Anterior cingulate cortex (tissue), 58 donors: ENCODE data around the gene NOD2.

Source experiments
- DNase-seq, 58 donors: peaks; one replicate each; lab custom pipeline; 2025; lab: John Stamatoyannopoulos, UW

Gene NOD2

DNA sequence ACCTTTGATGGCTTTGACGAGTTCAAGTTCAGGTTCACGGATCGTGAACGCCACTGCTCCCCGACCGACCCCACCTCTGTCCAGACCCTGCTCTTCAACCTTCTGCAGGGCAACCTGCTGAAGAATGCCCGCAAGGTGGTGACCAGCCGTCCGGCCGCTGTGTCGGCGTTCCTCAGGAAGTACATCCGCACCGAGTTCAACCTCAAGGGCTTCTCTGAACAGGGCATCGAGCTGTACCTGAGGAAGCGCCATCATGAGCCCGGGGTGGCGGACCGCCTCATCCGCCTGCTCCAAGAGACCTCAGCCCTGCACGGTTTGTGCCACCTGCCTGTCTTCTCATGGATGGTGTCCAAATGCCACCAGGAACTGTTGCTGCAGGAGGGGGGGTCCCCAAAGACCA lies 17.6 kb downstream of the NOD2 start:
- DNase-seq: no peak

DNA sequence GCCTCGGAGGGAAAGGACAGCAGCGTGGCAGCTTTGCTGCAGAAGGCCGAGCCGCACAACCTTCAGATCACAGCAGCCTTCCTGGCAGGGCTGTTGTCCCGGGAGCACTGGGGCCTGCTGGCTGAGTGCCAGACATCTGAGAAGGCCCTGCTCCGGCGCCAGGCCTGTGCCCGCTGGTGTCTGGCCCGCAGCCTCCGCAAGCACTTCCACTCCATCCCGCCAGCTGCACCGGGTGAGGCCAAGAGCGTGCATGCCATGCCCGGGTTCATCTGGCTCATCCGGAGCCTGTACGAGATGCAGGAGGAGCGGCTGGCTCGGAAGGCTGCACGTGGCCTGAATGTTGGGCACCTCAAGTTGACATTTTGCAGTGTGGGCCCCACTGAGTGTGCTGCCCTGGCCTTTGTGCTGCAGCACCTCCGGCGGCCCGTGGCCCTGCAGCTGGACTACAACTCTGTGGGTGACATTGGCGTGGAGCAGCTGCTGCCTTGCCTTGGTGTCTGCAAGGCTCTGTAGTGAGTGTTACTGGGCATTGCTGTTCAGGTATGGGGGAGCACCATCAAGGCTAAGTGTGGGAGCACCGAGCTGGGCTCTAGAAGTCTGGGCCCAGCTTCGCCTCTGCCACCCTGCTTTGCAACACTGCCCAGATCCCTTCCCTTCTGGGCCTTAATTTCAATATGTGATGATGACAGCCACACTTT lies 18.6 kb downstream of the NOD2 start:
- DNase-seq: peak in 55 of 58 donors; percentile 10 to 89 (median 65)

DNA sequence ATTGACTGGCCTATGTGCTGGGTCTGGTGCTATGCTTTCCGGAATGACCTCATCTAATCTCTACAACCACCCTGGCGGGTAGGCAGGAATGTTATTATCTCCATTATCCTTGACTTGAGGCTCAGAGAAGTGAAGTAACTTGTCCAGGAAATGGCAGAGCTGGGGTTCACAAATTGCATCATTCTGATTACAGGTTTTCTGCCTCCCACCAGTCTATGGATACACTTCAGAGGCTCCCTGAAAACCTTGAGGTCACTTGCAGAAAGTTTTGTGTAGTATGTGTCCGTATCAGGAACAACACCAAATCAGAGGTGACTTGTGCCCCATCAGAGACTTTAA lies 19.1 kb downstream of the NOD2 start:
- DNase-seq: no peak

DNA sequence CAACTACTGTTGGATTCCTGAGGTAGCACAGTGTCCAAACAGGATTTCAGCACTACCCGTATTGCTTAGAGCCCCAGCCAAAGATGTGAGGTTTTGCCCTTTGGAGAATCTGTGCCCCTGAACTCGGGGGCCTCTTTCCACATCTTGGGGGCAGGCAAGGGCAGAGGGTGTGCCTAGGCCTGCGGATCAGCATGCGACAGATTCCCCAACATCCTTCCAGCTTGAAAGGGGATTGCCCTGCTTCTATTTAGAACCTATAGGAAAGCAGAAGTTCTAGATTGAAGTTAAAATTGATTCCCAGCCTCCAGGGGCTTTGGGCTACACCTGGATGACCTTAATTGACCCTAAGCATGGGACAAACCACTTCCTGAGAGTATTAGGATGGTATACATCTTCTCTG lies 19.6 kb downstream of the NOD2 start:
- no peak for DNase-seq

DNA sequence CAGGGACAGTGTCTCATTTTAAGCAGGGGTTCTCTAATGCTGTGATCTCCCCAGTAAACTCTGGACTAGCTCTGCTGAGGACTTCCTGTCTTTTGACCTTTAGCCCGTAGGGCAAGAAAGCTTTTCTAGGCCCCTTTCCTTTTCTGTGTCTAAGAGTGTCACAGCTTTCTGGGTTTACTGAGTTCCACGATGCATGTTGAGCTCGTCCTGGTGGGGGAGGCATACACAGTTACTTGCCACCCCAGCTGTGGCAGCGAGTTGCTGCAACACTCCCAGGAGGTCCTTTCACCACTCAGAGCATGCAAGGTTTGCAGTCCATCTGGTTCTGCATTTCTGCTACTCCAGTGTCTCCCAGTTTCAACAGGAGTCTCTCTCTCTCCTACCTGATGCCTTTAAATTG lies 23.7 kb downstream of the NOD2 start:
- DNase-seq: no peak

DNA sequence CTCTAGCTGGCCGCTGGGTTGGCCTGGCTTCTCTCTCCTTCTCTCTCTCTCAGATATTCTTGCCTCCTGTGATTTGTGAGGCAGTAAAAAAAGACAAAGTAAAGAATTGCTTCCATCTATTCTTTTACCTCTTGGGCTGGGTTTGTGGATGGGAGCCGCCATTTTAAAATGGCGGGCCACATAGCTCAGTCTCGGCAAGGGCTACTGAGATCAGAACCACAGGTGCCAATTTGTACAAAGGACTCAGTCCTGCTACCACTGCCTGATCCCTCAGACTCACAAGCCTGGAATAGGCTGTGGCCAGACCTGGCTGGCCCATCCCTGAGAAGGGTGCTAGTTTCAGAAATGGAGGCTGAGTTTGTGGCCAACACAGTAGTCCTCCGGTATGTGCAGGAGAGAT lies 24.1 kb downstream of the NOD2 start:
- no peak for DNase-seq

DNA sequence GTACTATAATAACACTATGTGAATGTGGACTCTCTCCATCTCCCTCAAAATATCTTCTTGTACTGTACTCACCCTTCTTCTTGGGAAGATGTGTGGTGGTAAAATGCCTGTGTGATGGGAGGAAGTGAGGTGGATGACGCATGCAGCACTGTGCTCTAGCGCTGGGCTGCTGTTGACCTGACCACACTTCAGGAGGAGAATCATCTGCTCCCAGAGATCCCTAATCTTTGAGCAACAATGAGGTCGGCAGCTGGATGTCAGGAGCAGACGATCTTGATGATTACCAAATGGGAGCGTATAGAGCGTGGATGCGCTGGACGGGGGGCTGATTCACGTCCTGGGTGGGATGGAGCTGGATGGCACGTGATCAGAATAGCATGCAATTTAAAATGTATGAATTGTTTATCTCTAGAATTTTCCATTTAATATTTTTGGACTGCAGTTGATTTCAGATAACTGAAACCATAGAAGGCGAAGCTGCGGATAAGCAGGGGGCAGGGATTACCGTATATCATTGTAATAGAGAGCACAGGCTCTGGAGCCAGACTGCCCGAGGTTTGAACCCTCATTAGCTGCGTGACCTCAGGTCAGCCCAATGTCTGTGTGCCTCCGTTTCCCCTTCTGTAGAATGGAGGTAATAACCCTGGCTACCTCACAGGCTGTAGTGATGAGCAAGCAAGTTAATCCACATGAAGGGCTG lies 24.8 kb downstream of the NOD2 start:
- DNase-seq: no peak

DNA sequence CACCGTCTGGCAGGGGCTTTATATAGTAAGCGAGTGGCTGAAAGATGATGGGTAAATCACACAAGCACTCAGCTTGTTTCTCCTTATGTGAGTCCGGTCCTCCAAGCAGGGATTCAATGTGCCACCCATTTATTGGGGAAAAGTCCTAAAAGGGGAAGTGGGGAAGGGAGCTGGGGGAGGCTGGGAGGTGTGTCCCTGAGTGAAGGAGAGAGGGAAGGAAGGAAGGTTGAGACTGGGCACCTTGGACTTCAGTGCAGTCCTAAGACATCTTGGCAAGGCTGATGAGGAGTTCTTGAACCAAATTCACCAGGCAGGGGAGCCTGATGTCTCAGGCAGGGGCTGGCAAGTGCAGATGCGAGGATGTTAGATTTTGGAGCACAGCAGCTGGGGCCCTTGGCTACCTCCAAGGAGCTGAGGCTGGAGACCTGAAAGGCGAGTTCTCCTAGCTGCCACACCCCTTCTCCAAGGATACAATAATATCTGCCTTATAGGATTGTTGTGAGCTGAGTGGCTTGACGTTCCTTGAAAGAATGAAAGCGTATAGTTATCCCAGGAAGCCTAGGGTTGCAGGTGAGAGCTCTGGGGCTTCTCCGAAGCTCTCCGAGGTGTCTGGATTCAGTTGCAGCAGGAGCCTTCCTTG lies 25.5 kb downstream of the NOD2 start:
- no peak for DNase-seq

DNA sequence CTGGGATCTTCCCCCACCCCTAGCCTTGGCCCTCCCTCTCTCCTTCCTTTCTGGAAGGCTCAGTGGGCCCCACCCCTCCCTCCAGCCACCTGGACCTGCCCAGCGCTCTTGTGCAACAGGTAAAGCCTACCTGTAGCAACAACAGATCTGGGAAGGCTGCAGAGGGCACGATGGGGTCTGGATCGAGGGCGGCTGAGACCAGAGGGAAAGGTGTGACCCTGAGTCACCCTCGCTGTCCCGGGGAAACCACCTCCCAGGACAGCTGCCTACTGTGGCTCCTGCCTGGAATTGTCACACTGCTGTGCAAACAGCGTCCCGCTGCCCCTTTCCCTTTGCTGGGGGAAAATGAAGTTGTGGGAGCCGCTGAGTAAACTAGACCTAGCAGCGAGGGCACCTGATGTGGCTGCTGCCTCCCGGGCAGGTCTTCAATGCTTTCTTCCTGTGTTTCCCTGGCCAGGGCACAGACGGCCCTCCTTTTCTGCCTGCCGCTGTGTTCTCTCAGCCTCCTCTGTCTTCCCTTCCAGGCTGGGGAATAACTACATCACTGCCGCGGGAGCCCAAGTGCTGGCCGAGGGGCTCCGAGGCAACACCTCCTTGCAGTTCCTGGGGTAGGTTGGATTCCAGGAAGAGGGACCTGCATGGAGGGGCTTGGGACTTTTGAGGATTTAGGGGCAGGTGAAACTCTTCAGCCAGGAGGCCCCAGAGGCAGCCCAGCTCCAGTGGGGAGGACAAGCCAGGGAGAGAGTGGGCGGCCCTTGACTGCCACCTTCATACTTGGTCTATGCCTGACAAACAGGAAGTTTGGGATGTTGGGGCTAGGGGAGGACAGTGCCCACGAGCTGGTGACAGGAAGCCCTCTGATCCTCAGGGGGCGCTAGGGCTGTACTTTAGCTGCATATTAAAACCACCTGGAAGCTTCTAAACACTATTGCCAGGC lies 26.3 kb downstream of the NOD2 start:
- no peak for DNase-seq

DNA sequence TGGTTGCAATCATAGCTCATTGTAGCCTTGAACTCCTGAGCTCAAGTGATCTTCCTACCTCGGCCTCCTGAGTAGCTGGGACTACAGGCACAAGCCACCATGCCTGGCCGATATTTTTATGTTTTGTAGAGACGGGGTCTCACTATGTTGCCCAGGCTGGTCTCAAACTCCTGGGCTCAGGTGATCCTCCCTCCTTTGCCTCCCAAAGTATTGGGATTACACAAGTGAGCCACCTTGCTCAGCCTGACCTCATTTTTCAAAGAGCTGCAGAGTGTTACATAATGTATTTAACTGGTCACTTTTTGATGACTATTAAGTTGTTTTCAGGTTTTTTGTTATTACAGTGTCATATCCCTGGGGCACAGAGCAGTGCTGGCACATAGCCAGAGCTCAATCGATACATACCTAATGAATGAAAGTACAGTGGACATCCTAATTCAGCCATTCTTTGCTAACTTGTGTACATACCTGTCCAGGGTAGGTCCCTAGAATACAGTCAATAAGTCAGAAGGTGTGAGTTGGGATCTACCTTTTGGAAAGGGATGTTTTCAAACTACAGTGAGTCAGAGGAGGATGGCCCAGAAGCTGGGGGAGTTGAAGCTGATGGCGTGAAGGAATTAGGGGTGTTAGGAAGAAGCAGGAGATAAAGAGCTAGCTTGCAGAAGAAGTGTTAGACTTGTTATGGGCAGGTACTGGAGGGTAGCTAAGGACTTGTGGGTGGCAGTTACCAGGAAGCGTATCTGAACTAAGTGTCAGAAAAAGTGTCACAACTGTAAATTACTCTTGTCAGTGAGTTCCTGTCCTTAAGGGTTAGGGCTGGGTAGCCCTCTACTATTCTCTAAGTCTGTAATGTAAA lies 28.4 kb downstream of the NOD2 start:
- no peak for DNase-seq

DNA sequence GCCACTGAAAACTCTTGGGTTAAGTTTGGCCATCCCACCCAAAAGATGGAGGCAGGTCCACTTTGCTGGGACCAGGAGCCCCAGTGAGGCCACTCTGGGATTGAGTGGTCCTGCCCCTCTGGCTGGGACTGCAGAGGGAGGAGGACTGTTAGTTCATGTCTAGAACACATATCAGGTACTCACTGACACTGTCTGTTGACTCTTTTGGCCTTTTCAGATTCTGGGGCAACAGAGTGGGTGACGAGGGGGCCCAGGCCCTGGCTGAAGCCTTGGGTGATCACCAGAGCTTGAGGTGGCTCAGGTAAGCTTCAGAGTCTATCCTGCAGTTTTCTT lies 29.0 kb downstream of the NOD2 start:
- no peak for DNase-seq

DNA sequence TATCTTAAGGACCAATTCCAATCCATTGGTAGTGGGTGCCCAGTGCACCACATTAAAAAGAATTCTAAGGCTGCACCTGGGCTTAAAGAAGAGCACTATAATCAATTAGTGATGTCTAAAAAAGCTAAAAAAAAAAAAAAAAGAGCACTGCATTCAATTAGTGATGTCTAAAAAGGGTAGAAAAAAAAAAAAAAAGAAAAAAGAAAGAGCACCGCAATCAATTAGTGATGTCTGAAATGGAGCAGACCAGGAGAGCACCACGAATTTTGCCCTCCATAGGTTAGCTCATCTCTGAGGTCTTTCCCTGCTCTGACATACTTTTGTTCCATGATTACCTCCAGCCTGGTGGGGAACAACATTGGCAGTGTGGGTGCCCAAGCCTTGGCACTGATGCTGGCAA lies 29.6 kb downstream of the NOD2 start:
- DNase-seq: no peak

DNA sequence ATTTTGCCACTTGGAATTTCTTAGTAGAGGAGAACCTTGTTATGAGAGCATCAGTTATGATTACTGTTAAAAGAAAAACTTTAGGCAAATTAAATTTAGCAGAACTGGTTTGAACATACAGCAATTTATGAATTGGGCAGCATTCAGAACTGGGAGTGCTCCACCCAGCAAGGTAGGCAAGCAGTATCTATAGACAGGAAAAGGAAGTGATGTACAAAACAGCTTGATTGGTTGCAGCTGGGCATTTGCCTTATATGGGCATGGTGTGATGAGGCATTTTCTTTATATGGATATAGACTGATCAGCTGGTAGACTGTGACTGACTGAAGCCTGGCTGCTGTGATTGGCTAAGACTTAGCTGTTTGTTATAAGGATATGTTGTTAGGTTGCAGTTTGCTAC lies 30.9 kb downstream of the NOD2 start:
- DNase-seq: no peak

DNA sequence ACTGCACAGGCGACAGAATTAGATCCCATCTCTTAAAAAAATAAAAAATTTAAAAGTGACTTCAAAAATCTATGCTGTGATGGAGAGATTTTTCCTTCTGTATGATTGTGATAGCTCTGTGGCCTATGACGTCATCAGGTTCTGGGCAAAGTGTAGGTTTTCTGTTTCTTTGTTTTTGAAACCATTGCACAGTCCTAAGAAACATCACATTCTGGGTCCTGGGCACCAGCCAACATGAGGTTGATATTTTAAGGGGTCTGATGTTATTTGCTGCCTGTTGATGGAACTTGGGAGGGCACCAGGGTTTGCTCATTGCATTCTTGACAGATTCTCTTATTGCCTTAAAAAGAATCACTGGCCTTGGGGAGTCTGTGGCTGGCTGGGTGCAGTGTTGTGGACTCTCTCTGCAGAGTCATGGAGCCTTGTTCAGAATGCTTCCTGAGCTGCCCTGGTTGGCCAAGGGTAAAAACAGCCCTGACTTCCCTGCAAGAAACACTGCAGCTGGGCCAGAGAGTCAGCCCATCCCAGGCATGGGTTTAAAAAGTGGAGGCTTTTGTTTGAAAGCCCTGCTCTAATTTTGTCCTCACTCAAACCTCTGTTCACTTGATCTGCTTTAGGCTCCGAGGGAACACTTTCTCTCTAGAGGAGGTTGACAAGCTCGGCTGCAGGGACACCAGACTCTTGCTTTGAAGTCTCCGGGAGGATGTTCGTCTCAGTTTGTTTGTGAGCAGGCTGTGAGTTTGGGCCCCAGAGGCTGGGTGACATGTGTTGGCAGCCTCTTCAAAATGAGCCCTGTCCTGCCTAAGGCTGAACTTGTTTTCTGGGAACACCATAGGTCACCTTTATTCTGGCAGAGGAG lies 38.0 kb downstream of the NOD2 start:
- no peak for DNase-seq

DNA sequence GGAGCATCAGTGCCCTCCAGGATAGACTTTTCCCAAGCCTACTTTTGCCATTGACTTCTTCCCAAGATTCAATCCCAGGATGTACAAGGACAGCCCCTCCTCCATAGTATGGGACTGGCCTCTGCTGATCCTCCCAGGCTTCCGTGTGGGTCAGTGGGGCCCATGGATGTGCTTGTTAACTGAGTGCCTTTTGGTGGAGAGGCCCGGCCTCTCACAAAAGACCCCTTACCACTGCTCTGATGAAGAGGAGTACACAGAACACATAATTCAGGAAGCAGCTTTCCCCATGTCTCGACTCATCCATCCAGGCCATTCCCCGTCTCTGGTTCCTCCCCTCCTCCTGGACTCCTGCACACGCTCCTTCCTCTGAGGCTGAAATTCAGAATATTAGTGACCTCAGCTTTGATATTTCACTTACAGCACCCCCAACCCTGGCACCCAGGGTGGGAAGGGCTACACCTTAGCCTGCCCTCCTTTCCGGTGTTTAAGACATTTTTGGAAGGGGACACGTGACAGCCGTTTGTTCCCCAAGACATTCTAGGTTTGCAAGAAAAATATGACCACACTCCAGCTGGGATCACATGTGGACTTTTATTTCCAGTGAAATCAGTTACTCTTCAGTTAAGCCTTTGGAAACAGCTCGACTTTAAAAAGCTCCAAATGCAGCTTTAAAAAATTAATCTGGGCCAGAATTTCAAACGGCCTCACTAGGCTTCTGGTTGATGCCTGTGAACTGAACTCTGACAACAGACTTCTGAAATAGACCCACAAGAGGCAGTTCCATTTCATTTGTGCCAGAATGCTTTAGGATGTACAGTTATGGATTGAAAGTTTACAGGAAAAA lies 38.8 kb downstream of the NOD2 start:
- no peak for DNase-seq

DNA sequence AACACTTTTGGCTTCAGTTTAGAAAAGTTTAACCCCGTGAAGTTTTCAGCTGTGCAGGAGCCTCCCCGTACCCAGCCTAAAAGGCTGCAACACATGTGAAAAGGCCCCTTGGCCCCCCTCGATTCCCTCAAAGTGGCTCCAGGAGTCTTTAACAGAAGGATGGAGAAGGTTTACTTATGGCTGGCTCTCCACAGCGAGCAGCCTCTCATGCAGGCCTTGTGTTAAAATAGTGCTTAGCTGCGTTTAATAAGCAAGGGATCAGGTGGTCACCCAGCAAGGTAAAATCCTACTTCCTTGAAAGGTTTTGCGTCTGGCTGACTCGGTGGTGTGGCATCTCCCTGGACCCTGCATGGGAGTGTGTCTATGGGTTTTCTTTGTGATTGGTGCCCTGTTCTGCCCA lies 40.1 kb downstream of the NOD2 start:
- DNase-seq: no peak

DNA sequence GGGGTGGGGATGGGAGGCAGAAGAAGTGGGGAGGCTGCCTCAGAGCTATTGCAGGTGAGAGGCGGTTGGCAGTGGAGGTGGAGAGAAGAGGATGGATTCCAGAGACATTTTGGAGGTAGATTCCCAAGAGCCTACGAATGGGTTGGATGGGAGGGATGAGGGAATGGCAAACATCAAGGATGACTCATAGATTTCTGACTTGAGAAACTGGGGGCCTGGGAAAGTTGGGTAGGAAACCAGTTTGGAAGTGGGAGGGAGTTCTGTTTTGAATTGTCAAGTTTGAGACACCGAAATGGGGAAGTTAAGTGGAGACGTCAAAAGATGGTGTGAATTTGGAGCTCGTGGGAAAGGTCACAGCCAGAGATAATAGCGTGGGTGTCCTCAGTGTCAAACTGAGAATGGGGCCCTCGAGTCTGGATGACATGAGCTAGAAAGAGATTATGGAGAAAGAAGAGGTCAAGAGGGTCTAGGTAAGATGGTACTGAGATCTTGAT lies 42.3 kb downstream of the NOD2 start:
- DNase-seq: no peak

DNA sequence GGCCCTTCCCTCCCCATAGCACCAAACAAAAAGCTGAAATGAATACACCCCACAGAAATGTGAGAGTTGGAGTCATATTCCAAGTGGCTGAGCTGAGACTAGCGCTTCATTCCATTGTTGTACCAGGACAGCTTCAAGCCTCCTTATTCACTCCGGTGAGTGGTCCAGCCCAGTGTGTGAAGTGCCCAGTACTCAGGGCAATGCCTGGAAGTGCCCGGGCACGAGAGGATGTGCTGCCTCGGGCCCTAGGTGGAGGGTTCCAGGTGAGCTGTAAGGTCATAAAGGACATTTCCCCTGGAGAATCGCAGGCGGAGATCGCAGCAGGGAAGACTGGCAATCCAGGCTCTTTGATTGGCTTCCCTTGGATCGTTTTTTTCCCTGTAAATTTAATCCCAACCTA lies 43.0 kb downstream of the NOD2 start:
- DNase-seq: no peak
